ENCODE results near the gene VARS2. TPM values are rescaled to one million over a fixed set of nuclear protein-coding genes. Genes with fewer than 3 reads are reported as not detected.

The VARS2 gene
- total and polyA plus RNA-seq, 4 donors = 9.4 to 23.3 (median 16.3) TPM

DNA sequence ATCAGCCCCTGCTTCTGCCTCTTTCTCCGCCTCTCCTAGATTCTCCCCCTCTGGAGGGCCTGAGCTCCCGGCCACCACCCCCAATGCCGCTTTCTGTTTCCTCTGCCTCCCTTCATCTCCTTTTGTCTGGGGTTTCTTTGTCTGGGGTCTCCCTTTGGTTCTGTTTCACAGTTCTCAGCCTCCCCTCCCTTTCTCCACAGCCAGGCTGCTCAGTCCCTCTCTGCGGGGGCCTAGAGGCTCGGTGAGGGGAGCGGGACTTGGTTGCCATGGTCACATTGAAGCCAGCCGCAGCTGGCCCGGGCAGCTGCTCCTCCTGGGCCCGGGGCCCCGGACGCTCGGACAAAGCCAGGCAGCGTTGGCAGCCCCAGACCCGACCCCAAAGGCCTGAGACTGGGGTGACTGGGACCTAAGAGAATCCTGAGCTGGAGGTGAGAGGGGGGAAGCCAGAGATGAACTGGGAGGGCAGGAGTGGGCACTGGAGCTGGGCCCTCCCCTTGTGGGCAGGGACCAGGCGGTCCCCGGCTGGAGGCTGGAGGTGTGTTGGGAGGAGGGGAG, 33.3 kb upstream of the VARS2 start:
- Histone ChIP-seq H3K36me3 (ENCODE audit: control insufficient read depth in 4 of 4, insufficient read depth in 3 of 4, low read depth in 1 of 4, low read length in 3 of 4) (no peaks in the 10 kb centered on the region), H3K27ac (ENCODE audit: low read depth in 1 of 2, low read length in 2 of 2) (no peak overlapping the region), H3K4me1 (ENCODE audit: control insufficient read depth in 4 of 4, insufficient read depth in 4 of 4, low read length in 3 of 4) (peaks cover 5 to 22% (median 8%) of the 10 kb centered on the region in 4 donors), H3K27me3 (ENCODE audit: control insufficient read depth in 4 of 4, insufficient read depth in 4 of 4, low read length in 3 of 4) (no peaks in the 10 kb centered on the region), H3K4me3 (ENCODE audit: low read depth in 1 of 3, low read length in 3 of 3) (no peak overlapping the region), H3K9me3 (ENCODE audit: control insufficient read depth in 4 of 4, low read length in 3 of 4) (no peaks in the 10 kb centered on the region), H3K9ac (ENCODE audit: low read depth in 1 of 2, low read length in 2 of 2) (no peak overlapping the region)
- no peak for TF ChIP-seq CTCF (IDR thresholded peaks at IDR 0.05; ENCODE audit: low read depth, low read length, missing input control)
- no peak for TF ChIP-seq YY1 (IDR thresholded peaks at IDR 0.05)
- no peak for TF ChIP-seq GABPA (IDR thresholded peaks at IDR 0.05 in 1 of 2, conservative IDR thresholded peaks at IDR 0.05 in 1 of 2)
- no peak for TF ChIP-seq HNF4G (IDR thresholded peaks at IDR 0.05)
- TF ChIP-seq ATF3 (IDR thresholded peaks at IDR 0.05) = no peak
- no peak for TF ChIP-seq HNF4A (conservative IDR thresholded peaks at IDR 0.05)
- no peak for TF ChIP-seq TAF1 (conservative IDR thresholded peaks at IDR 0.05)
- TF ChIP-seq RXRA (IDR thresholded peaks at IDR 0.05) = no peak
- no peak for TF ChIP-seq EGR1 (IDR thresholded peaks at IDR 0.05; ENCODE audit: low read depth in 2 of 2)
- no peak for TF ChIP-seq SP1 (IDR thresholded peaks at IDR 0.05)
- TF ChIP-seq, protein P1, sequence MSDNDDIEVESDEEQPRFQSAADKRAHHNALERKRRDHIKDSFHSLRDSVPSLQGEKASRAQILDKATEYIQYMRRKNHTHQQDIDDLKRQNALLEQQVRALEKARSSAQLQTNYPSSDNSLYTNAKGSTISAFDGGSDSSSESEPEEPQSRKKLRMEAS (IDR thresholded peaks at IDR 0.05) = no peak
- no peak for TF ChIP-seq JUND (IDR thresholded peaks at IDR 0.05)
- TF ChIP-seq, protein P2, sequence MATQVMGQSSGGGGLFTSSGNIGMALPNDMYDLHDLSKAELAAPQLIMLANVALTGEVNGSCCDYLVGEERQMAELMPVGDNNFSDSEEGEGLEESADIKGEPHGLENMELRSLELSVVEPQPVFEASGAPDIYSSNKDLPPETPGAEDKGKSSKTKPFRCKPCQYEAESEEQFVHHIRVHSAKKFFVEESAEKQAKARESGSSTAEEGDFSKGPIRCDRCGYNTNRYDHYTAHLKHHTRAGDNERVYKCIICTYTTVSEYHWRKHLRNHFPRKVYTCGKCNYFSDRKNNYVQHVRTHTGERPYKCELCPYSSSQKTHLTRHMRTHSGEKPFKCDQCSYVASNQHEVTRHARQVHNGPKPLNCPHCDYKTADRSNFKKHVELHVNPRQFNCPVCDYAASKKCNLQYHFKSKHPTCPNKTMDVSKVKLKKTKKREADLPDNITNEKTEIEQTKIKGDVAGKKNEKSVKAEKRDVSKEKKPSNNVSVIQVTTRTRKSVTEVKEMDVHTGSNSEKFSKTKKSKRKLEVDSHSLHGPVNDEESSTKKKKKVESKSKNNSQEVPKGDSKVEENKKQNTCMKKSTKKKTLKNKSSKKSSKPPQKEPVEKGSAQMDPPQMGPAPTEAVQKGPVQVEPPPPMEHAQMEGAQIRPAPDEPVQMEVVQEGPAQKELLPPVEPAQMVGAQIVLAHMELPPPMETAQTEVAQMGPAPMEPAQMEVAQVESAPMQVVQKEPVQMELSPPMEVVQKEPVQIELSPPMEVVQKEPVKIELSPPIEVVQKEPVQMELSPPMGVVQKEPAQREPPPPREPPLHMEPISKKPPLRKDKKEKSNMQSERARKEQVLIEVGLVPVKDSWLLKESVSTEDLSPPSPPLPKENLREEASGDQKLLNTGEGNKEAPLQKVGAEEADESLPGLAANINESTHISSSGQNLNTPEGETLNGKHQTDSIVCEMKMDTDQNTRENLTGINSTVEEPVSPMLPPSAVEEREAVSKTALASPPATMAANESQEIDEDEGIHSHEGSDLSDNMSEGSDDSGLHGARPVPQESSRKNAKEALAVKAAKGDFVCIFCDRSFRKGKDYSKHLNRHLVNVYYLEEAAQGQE (IDR thresholded peaks at IDR 0.05) = no peak
- TF ChIP-seq NR2F2 (IDR thresholded peaks at IDR 0.05) = no peak
- no peak for TF ChIP-seq RAD21 (IDR thresholded peaks at IDR 0.05)
- TF ChIP-seq, protein P3, sequence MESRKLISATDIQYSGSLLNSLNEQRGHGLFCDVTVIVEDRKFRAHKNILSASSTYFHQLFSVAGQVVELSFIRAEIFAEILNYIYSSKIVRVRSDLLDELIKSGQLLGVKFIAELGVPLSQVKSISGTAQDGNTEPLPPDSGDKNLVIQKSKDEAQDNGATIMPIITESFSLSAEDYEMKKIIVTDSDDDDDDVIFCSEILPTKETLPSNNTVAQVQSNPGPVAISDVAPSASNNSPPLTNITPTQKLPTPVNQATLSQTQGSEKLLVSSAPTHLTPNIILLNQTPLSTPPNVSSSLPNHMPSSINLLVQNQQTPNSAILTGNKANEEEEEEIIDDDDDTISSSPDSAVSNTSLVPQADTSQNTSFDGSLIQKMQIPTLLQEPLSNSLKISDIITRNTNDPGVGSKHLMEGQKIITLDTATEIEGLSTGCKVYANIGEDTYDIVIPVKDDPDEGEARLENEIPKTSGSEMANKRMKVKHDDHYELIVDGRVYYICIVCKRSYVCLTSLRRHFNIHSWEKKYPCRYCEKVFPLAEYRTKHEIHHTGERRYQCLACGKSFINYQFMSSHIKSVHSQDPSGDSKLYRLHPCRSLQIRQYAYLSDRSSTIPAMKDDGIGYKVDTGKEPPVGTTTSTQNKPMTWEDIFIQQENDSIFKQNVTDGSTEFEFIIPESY (IDR thresholded peaks at IDR 0.05) = no peak
- TF ChIP-seq FOXA1 (IDR thresholded peaks at IDR 0.05) = no peak
- TF ChIP-seq FOXA2 (IDR thresholded peaks at IDR 0.05) = no peak
- WGBS = 89% methylated on average over 16 of the region's 16 CpGs
- no peak for DNase-seq (ENCODE audit: low spot score)
